HG03095 (cell line): ENCODE results near the gene POLE.

Experiments used
- ATAC-seq: cut with Tn5 transposase; IDR thresholded peaks from one replicate; pipeline ENCODE4 v1.9.1; 2021; ENCODE audit warnings: moderate library complexity; ENCODE audit not compliant: unreplicated experiment

POLE gene

GRCh38 chr12:132677492-132677891 lies 9.7 kb downstream of the POLE start:
- ATAC-seq: no peak

- ATAC-seq: no peak
Observed at GRCh38 chr12:132675757-132676432, 11.2 kb downstream of the POLE start.

- ATAC-seq: no peak
Observed at GRCh38 chr12:132674561-132674960, 12.6 kb downstream of the POLE start.

- ATAC-seq: no peak
Observed at GRCh38 chr12:132673288-132674179, 13.6 kb downstream of the POLE start.

GRCh38 chr12:132672678-132673077 lies 14.5 kb downstream of the POLE start:
- ATAC-seq: no peak

- ATAC-seq: no peak
Observed at GRCh38 chr12:132672116-132672515, 15.0 kb downstream of the POLE start.

GRCh38 chr12:132669166-132669879 lies 17.8 kb downstream of the POLE start:
- no peak for ATAC-seq

GRCh38 chr12:132668191-132669088 lies 18.7 kb downstream of the POLE start:
- no peak for ATAC-seq

GRCh38 chr12:132665794-132666193 lies 21.3 kb downstream of the POLE start:
- ATAC-seq: no peak

- ATAC-seq: no peak
Observed at GRCh38 chr12:132665149-132665491, 22.0 kb downstream of the POLE start.

- no peak for ATAC-seq
Observed at GRCh38 chr12:132664206-132665148, 22.7 kb downstream of the POLE start.

- no peak for ATAC-seq
Observed at GRCh38 chr12:132662901-132663755, 24.0 kb downstream of the POLE start.

- ATAC-seq: no peak
Observed at GRCh38 chr12:132661972-132662371, 25.2 kb downstream of the POLE start.

- no peak for ATAC-seq
Observed at GRCh38 chr12:132660996-132661395, 26.1 kb downstream of the POLE start.

- ATAC-seq: no peak
Observed at GRCh38 chr12:132660052-132660451, 27.1 kb downstream of the POLE start.

GRCh38 chr12:132659146-132659545 lies 28.0 kb downstream of the POLE start:
- no peak for ATAC-seq

GRCh38 chr12:132658149-132658894 lies 28.8 kb downstream of the POLE start:
- ATAC-seq: no peak
